DMS114 treated with DMSO at 0.1 percent for 48 hours (cell line): ENCODE measurements around the gene NAALADL2.
"Not testable (repeated sequence)": the region's sequence is repeated elsewhere in the genome, so short reads cannot be mapped to it uniquely, and the experiment has no call there.

ENCODE experiments used
- DNase-seq: peaks from one replicate; lab custom pipeline; 2025; ENCODE audit not compliant: unreplicated experiment; lab: John Stamatoyannopoulos, UW

Gene NAALADL2

DNA sequence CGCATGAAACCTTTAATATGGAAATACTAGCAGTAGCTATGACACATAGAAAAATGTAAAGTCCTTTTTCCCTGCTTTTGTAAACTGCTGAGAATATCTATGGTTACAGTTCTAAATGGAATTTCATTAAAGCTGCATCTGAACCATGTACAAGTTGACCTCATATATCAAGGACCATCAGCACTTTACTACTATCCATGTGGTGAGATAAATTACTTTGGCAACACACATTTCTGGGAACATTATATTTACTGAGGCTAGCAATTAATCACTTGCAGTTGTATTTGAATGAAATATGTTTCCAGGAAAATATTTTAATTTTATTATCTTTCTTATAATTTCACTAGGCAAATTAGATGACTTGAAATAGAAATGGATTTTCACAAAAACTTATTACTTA is 545.5 kb downstream of the NAALADL2 start:
- DNase-seq, result no peak

GRCh38 chr3:175410251-175410650 is 551.1 kb downstream of the NAALADL2 start:
- no peak for DNase-seq

GRCh38 chr3:175411405-175411804 is 552.3 kb downstream of the NAALADL2 start:
- DNase-seq, result no peak

DNA sequence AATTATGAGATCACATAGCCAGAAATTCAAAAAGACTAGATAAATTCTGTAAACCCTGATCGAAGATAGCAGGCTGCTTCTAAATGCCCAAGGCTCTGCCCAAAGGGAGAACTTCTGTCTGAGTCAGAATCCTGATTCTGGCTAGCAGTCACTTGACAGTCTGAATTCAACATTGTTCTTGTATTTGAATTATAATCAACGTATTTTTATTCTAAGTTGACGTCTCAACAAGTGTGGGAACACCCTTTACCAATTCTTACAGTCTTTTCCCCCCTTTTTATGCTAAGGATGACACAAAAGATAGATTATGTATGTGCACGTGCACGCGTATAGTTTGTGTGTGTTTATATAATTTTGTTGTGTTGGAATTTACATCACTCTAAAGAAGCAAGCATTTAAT is 552.8 kb downstream of the NAALADL2 start:
- DNase-seq, result no peak

DNA sequence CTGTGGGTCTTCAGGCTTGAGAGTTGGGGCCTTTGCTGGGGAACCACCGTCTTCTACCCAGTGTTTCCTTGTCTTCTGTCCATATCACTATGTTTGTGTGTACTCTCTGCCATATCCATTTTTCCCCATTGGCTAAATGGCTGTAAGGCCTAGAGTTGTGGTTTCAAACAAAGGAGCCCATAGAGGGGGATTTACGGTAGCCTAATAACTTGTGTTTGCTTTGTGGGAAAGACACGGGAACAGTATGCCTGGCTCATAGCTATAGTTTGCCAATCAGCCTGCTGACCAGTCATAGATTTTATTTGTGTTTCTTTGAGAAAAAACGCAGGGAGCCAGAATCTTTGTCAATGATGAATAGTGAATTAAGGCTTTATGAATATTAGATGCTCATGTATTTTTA is 554.8 kb downstream of the NAALADL2 start:
- no peak for DNase-seq

- DNase-seq, result no peak
These were observed 557.5 kb downstream of the NAALADL2 start for GRCh38 chr3:175416600-175416999.

GRCh38 chr3:175417426-175417825 is 558.3 kb downstream of the NAALADL2 start:
- no peak for DNase-seq

GRCh38 chr3:175421902-175422301 is 562.8 kb downstream of the NAALADL2 start:
- no peak for DNase-seq

- DNase-seq, result no peak
These were observed 563.6 kb downstream of the NAALADL2 start for GRCh38 chr3:175422744-175423143.

GRCh38 chr3:175423848-175424247 is 564.7 kb downstream of the NAALADL2 start:
- DNase-seq, result not testable (repeated sequence)

DNA sequence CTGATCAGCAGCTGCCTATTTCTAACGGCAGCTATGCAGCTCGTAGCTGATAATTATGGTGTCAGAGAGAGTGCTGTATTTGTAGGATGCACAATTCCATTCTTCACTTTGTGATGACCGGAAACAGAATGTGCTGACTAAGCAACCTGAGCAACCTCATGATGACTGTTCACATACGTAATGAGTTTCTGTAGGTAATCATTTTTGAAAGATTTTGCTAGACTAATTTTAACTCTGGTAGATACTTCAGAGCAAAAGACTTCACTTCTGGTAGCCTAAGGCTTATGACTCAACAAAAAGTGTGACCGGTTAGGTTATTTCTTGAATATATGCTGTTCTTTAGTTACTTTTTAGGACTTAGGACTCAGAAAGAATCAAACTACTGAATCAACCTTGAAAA is 567.7 kb downstream of the NAALADL2 start:
- no peak for DNase-seq

GRCh38 chr3:175428466-175428865 is 569.3 kb downstream of the NAALADL2 start:
- no peak for DNase-seq

GRCh38 chr3:175430983-175431773 is 572.0 kb downstream of the NAALADL2 start:
- no peak for DNase-seq

DNA sequence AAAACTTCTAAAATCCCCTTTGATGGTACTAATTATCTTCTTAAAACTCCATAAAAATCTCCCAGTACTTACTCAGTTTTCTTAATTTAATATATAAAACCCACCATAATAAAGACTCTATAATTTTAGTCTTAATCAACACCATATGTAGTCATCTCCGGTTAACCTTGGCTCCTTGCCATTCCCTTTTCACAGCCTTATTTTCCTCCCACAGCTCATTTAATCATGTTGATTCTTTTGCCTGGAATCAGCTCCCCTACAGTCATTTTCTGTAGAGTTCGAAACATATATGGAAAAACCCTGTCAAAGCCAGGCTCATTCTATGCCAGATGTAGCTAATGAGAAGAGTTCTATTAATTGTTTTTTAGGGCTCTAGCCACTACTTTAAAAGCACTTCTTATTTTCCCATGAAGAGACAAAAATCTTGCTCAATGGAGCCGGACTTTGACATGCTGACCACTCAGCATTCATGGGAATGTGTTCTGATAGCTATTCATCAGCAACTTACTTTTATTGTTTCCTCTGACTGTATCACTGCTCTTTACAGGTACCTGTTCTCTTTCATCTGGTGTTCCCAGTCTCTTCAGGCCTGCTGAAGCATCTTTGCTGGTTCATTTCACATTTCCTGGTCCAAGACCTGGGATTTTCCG is 573.4 kb downstream of the NAALADL2 start:
- no peak for DNase-seq

GRCh38 chr3:175433026-175433674 is 574.0 kb downstream of the NAALADL2 start:
- DNase-seq, result no peak

GRCh38 chr3:175434561-175434960 is 575.4 kb downstream of the NAALADL2 start:
- no peak for DNase-seq

- no peak for DNase-seq
These were observed 584.5 kb downstream of the NAALADL2 start for GRCh38 chr3:175443682-175444081.

DNA sequence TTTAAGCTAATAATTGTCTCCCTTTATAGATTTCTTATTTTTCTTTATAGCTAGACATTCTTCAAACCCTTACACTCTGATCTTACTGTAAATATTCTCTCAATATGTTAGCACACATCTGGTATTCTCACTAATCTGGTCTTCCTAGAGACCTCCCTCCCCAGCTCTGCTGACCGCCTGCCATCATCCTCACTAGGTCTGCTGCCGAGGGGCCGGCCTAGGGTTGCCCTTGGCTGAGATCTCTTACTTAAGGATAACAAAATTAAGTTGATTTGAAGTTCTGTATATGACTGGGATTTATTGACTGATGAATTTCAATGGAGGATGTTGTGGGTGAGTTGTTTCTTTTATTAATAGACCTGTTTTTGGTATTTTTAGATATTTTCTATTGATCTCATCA is 586.6 kb downstream of the NAALADL2 start:
- DNase-seq, result no peak

GRCh38 chr3:175447521-175447920 is 588.4 kb downstream of the NAALADL2 start:
- no peak for DNase-seq

GRCh38 chr3:175453361-175453760 is 594.2 kb downstream of the NAALADL2 start:
- no peak for DNase-seq

- no peak for DNase-seq
These were observed 597.3 kb downstream of the NAALADL2 start for GRCh38 chr3:175456466-175456865.

DNA sequence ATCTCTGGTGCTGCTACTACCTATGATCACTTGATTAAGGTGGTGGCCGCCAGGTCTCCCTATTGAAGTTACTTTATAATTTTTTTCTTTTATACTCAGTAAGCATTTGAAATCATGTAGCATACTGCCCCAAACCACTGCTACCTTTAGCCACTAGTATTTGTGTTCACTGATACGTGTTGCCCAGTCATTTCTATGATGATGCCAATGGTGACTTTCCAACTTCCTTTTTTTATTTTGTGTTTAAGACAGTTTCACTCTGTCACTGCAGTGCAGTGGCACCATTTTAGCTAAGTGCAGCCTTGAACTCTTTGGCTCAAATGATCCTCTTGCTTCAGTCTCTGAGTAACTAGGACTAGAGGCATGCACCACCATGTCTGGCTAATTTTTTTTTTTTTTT is 598.2 kb downstream of the NAALADL2 start:
- no peak for DNase-seq
